ENCODE data around the gene OTX2. TPM values are rescaled to one million over a fixed set of nuclear protein-coding genes. Genes with fewer than 3 reads are reported as not detected.

Gene OTX2
- not detected for total RNA-seq (2013)
- polyA plus RNA-seq (not detected), polyA minus RNA-seq (not detected in 2 replicates), total RNA-seq (0 to 1.4 (median 0.03) reads per million in 11 experiments)

DNA sequence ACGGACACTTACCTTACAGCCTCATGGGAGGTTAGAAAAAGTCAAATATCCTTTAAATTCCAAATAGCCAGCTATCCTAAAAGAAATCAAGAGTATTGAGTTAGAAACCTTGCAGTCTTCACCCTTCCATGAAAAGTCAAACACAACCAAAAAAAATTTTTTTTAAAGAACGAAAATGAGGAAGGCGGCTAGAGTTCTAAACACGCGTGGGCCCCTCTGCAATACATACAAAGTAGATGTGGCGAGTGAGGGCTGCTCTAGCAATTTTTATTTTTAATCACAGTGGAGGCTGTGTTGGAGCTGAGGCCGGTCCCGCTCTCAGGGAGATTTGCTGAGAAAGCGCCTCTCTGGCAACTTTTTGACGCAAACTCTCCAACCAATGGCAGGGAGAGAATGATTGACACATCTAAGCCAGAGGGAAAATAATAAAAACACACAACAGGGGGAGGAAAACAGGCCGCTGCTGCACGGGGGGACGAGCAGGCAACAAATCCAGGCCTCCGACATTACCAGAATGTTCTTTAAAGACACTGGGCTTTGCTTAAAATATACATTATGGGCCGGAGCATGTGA lies at the start of gene OTX2:
OTX2 (minus strand) TSS at position 333 of the 573 bp plus-strand sequence. CDS start 5,023 bp downstream, outside the sequence.
- Histone ChIP-seq H3K4me3 (replicated peaks in 1 of 3; ENCODE audit: low read depth in 2 of 3, low read length in 3 of 3) (no peak within 1 kb of the TSS), H4K20me1 (ENCODE audit: insufficient read depth, low read length) (no peaks in the 10 kb centered on the region), H3K27me3 (ENCODE audit: control insufficient read depth in 2 of 2, insufficient read depth in 2 of 2, low read length in 2 of 2) (peaks cover 95 to 99% of the 10 kb centered on the region in 2 donors), H3K27ac (ENCODE audit: low read depth in 1 of 2, low read length in 2 of 2) (no peak within 1 kb of the TSS), H3K36me3 (replicated peaks in 1 of 2; ENCODE audit: control insufficient read depth in 1 of 2, insufficient read depth in 2 of 2, low read length in 2 of 2) (no peaks in the 10 kb centered on the region), H3K4me1 (ENCODE audit: control insufficient read depth in 1 of 2, insufficient read depth in 2 of 2, low read length in 2 of 2) (no peaks in the 10 kb centered on the region), H3K9ac (ENCODE audit: insufficient read depth, low read length, poor library complexity, severe bottlenecking) (no peak within 1 kb of the TSS), H3K79me2 (ENCODE audit: insufficient read depth, low read length) (no peaks in the 10 kb centered on the region), H3K9me3 (replicated peaks in 1 of 2; ENCODE audit: control insufficient read depth in 1 of 2, insufficient read depth in 1 of 2, low read length in 2 of 2) (peaks cover 10 to 71% of the 10 kb centered on the region in 2 donors), H2AFZ (ENCODE audit: insufficient read depth, low read depth, low read length, poor library complexity, severe bottlenecking) (no peak within 1 kb of the TSS), H3K4me2 (replicated peaks; ENCODE audit: extremely low read depth, low read length, poor library complexity, severe bottlenecking) (no peak within 1 kb of the TSS)
- peak within 1 kb of the TSS in 1 of 2 donors; percentile 88 for H3K4me3 Mint-ChIP-seq
- H3K27ac Mint-ChIP-seq = no peak within 1 kb of the TSS
- H3K36me3 Mint-ChIP-seq = peaks cover 2 to 19% of the 10 kb centered on the region in 2 donors
- DNase-seq = no peak
- H3K4me1 Mint-ChIP-seq = peaks cover 6% of the 10 kb centered on the region
- no CpG with 5 or more reads among the region's 15 CpGs for whole genome bisulfite sequencing (ENCODE audit: insufficient coverage)
- peaks cover 93 to 99% (median 97%) of the 10 kb centered on the region in 3 donors for H3K27me3 Mint-ChIP-seq (ENCODE audit: low read depth in 3 of 3)
- H3K9me3 Mint-ChIP-seq = peaks cover 0 to 52% (median 33%) of the 10 kb centered on the region in 7 donors
- TF ChIP-seq, protein P1, sequence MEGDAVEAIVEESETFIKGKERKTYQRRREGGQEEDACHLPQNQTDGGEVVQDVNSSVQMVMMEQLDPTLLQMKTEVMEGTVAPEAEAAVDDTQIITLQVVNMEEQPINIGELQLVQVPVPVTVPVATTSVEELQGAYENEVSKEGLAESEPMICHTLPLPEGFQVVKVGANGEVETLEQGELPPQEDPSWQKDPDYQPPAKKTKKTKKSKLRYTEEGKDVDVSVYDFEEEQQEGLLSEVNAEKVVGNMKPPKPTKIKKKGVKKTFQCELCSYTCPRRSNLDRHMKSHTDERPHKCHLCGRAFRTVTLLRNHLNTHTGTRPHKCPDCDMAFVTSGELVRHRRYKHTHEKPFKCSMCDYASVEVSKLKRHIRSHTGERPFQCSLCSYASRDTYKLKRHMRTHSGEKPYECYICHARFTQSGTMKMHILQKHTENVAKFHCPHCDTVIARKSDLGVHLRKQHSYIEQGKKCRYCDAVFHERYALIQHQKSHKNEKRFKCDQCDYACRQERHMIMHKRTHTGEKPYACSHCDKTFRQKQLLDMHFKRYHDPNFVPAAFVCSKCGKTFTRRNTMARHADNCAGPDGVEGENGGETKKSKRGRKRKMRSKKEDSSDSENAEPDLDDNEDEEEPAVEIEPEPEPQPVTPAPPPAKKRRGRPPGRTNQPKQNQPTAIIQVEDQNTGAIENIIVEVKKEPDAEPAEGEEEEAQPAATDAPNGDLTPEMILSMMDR (IDR thresholded peaks at IDR 0.05) = no peak
- intact Hi-C loops (cut with micrococcal nuclease) = no loop called here

GRCh38 chr14:56858422-56858821 lies 48.1 kb upstream of the OTX2 start:
- no peaks in the 10 kb centered on the region for H3K36me3 Mint-ChIP-seq

More at GRCh38 chr14:56858422-56858821, 48.1 kb upstream of the OTX2 start:
- H3K9ac ChIP-seq (ENCODE audit: insufficient read depth, low read length, poor library complexity, severe bottlenecking) = no peak overlapping the region
- no peak overlapping the region for H3K4me2 ChIP-seq (replicated peaks; ENCODE audit: extremely low read depth, low read length, poor library complexity, severe bottlenecking)
- Mint-ChIP-seq H3K4me3 (no peak overlapping the region), H3K4me1 (no peaks in the 10 kb centered on the region), H3K9me3 (peaks cover 0 to 7% (median 0%) of the 10 kb centered on the region in 7 donors), H3K27ac (no peak overlapping the region), H3K27me3 (ENCODE audit: low read depth in 3 of 3) (peaks cover 13 to 22% (median 15%) of the 10 kb centered on the region in 3 donors)
- TF ChIP-seq, protein P1 (IDR thresholded peaks at IDR 0.05) = no peak
- no peaks in the 10 kb centered on the region for H3K79me2 ChIP-seq (ENCODE audit: insufficient read depth, low read length)
- no peak for DNase-seq
- H3K27ac ChIP-seq (ENCODE audit: low read depth in 1 of 2, low read length in 2 of 2) = no peak overlapping the region
- H2AFZ ChIP-seq (ENCODE audit: insufficient read depth, low read depth, low read length, poor library complexity, severe bottlenecking) = no peak overlapping the region
- intact Hi-C loops (cut with micrococcal nuclease) = no loop called here
- peaks cover 5 to 13% of the 10 kb centered on the region in 2 donors for H3K27me3 ChIP-seq (ENCODE audit: control insufficient read depth in 2 of 2, insufficient read depth in 2 of 2, low read length in 2 of 2)
- no peak overlapping the region for H3K4me3 ChIP-seq (replicated peaks in 1 of 3; ENCODE audit: low read depth in 2 of 3, low read length in 3 of 3)
- H3K4me1 ChIP-seq (ENCODE audit: control insufficient read depth in 1 of 2, insufficient read depth in 2 of 2, low read length in 2 of 2) = no peaks in the 10 kb centered on the region
- no peaks in the 10 kb centered on the region for H4K20me1 ChIP-seq (ENCODE audit: insufficient read depth, low read length)
- H3K9me3 ChIP-seq (replicated peaks in 1 of 2; ENCODE audit: control insufficient read depth in 1 of 2, insufficient read depth in 1 of 2, low read length in 2 of 2) = no peaks in the 10 kb centered on the region
- WGBS (ENCODE audit: insufficient coverage) = 7% methylated on average over 4 of the region's 8 CpGs
- H3K36me3 ChIP-seq (replicated peaks in 1 of 2; ENCODE audit: control insufficient read depth in 1 of 2, insufficient read depth in 2 of 2, low read length in 2 of 2) = no peaks in the 10 kb centered on the region

All from CD14-positive monocyte (primary cell).